GM21367 (cell line): ENCODE measurements around the gene ASCC3.

Experiments used
- ATAC-seq: cut with Tn5 transposase; IDR thresholded peaks from one replicate; pipeline ENCODE4 v1.9.1; 2021; ENCODE audit not compliant: unreplicated experiment

The ASCC3 gene

GRCh38 chr6:100599088-100599770, 281.9 kb downstream of the ASCC3 start:
- no peak for ATAC-seq

GRCh38 chr6:100595456-100595855, 285.7 kb downstream of the ASCC3 start:
- ATAC-seq: no peak

- no peak for ATAC-seq
These were observed 287.6 kb downstream of the ASCC3 start for GRCh38 chr6:100593522-100593921.

GRCh38 chr6:100592929-100593328, 288.2 kb downstream of the ASCC3 start:
- no peak for ATAC-seq

- no peak for ATAC-seq
These were observed 303.7 kb downstream of the ASCC3 start for GRCh38 chr6:100577425-100577824.

- ATAC-seq: no peak
These were observed 305.2 kb downstream of the ASCC3 start for GRCh38 chr6:100575921-100576320.

GRCh38 chr6:100574836-100575235, 306.3 kb downstream of the ASCC3 start:
- no peak for ATAC-seq

- ATAC-seq: no peak
These were observed 308.0 kb downstream of the ASCC3 start for GRCh38 chr6:100573166-100573565.

- ATAC-seq: no peak
These were observed 312.9 kb downstream of the ASCC3 start for GRCh38 chr6:100568255-100568654.

GRCh38 chr6:100566563-100566962, 314.6 kb downstream of the ASCC3 start:
- ATAC-seq: no peak

- no peak for ATAC-seq
These were observed 315.6 kb downstream of the ASCC3 start for GRCh38 chr6:100565439-100566104.

GRCh38 chr6:100559859-100560258, 321.3 kb downstream of the ASCC3 start:
- no peak for ATAC-seq

- ATAC-seq: no peak
These were observed 326.9 kb downstream of the ASCC3 start for GRCh38 chr6:100554228-100554627.

GRCh38 chr6:100553243-100553642, 327.9 kb downstream of the ASCC3 start:
- no peak for ATAC-seq

- ATAC-seq: no peak
These were observed 331.5 kb downstream of the ASCC3 start for GRCh38 chr6:100549406-100550167.

GRCh38 chr6:100538086-100538485, 343.0 kb downstream of the ASCC3 start:
- no peak for ATAC-seq

- ATAC-seq: no peak
These were observed 362.5 kb downstream of the ASCC3 start for GRCh38 chr6:100518588-100518987.

GRCh38 chr6:100517633-100518032, 363.5 kb downstream of the ASCC3 start:
- ATAC-seq: no peak

- ATAC-seq: no peak
These were observed 364.0 kb downstream of the ASCC3 start for GRCh38 chr6:100517106-100517505.

GRCh38 chr6:100514660-100515059, 366.5 kb downstream of the ASCC3 start:
- no peak for ATAC-seq

- no peak for ATAC-seq
These were observed 368.8 kb downstream of the ASCC3 start for GRCh38 chr6:100512203-100512862.
